GM21515 (cell line): ENCODE results near the gene MAGI2.

ENCODE experiments used
- ATAC-seq: cut with Tn5 transposase; IDR thresholded peaks from one replicate; pipeline ENCODE4 v1.9.1; 2021; ENCODE audit not compliant: unreplicated experiment

The MAGI2 gene

GRCh38 chr7:78684201-78684600, 769.3 kb downstream of the MAGI2 start:
- no peak for ATAC-seq

- no peak for ATAC-seq
Observed at GRCh38 chr7:78683566-78683965, 769.9 kb downstream of the MAGI2 start.

GRCh38 chr7:78679112-78679876, 774.2 kb downstream of the MAGI2 start:
- no peak for ATAC-seq

- no peak for ATAC-seq
Observed at GRCh38 chr7:78677391-78677790, 776.1 kb downstream of the MAGI2 start.

- no peak for ATAC-seq
Observed at GRCh38 chr7:78675511-78675910, 778.0 kb downstream of the MAGI2 start.

- no peak for ATAC-seq
Observed at GRCh38 chr7:78673272-78673671, 780.2 kb downstream of the MAGI2 start.

GRCh38 chr7:78662939-78663338, 790.5 kb downstream of the MAGI2 start:
- ATAC-seq, result no peak

GRCh38 chr7:78649976-78650375, 803.5 kb downstream of the MAGI2 start:
- no peak for ATAC-seq

GRCh38 chr7:78649236-78649635, 804.2 kb downstream of the MAGI2 start:
- ATAC-seq, result no peak

GRCh38 chr7:78642751-78643150, 810.7 kb downstream of the MAGI2 start:
- no peak for ATAC-seq

GRCh38 chr7:78638364-78638763, 815.1 kb downstream of the MAGI2 start:
- ATAC-seq, result no peak

- no peak for ATAC-seq
Observed at GRCh38 chr7:78636727-78637126, 816.7 kb downstream of the MAGI2 start.

GRCh38 chr7:78635026-78635793, 818.3 kb downstream of the MAGI2 start:
- ATAC-seq, result no peak

GRCh38 chr7:78634093-78634492, 819.4 kb downstream of the MAGI2 start:
- ATAC-seq, result no peak

- no peak for ATAC-seq
Observed at GRCh38 chr7:78620920-78621319, 832.5 kb downstream of the MAGI2 start.

GRCh38 chr7:78616539-78616938, 836.9 kb downstream of the MAGI2 start:
- ATAC-seq, result no peak

- no peak for ATAC-seq
Observed at GRCh38 chr7:78609281-78609680, 844.2 kb downstream of the MAGI2 start.

GRCh38 chr7:78607099-78607498, 846.4 kb downstream of the MAGI2 start:
- no peak for ATAC-seq

- no peak for ATAC-seq
Observed at GRCh38 chr7:78605119-78605518, 848.3 kb downstream of the MAGI2 start.

- no peak for ATAC-seq
Observed at GRCh38 chr7:78601728-78602127, 851.7 kb downstream of the MAGI2 start.

- ATAC-seq, result no peak
Observed at GRCh38 chr7:78594156-78594555, 859.3 kb downstream of the MAGI2 start.

GRCh38 chr7:78588393-78588792, 865.1 kb downstream of the MAGI2 start:
- no peak for ATAC-seq
